Measurements from ENCODE around the gene FOLR2.
"Not testable (repeated sequence)": the region's sequence is repeated elsewhere in the genome, so short reads cannot be mapped to it uniquely, and the experiment has no call there.

Gene FOLR2

GRCh38 chr11:72216638-72217037 lies at the start of gene FOLR2:
TSS of gene FOLR2 (plus strand) at chr11:72216794. CDS start at chr11:72218585, 1,791 bp downstream.
- DNase-seq (ENCODE audit: low spot score) = no peak

- not testable (repeated sequence) for DNase-seq (ENCODE audit: low spot score)
Measured at GRCh38 chr11:72169046-72169555, 47.5 kb upstream of the FOLR2 start.

GRCh38 chr11:72169754-72170153 lies 46.8 kb upstream of the FOLR2 start:
- not testable (repeated sequence) for DNase-seq (ENCODE audit: low spot score)

GRCh38 chr11:72172043-72172442 lies 44.6 kb upstream of the FOLR2 start:
- DNase-seq (ENCODE audit: low spot score) = not testable (repeated sequence)

- DNase-seq (ENCODE audit: low spot score) = peak; percentile 52
Measured at GRCh38 chr11:72173291-72173690, 43.3 kb upstream of the FOLR2 start.

GRCh38 chr11:72174302-72175070 lies 42.1 kb upstream of the FOLR2 start:
- DNase-seq (ENCODE audit: low spot score) = no peak

- no peak for DNase-seq (ENCODE audit: low spot score)
Measured at GRCh38 chr11:72177656-72178055, 38.9 kb upstream of the FOLR2 start.

- DNase-seq (ENCODE audit: low spot score) = no peak
Measured at GRCh38 chr11:72179049-72179803, 37.4 kb upstream of the FOLR2 start.

- DNase-seq (ENCODE audit: low spot score) = no peak
Measured at GRCh38 chr11:72179804-72180396, 36.7 kb upstream of the FOLR2 start.

GRCh38 chr11:72180892-72181552 lies 35.6 kb upstream of the FOLR2 start:
- not testable (repeated sequence) for DNase-seq (ENCODE audit: low spot score)

GRCh38 chr11:72181553-72181958 lies 35.0 kb upstream of the FOLR2 start:
- not testable (repeated sequence) for DNase-seq (ENCODE audit: low spot score)

GRCh38 chr11:72188267-72188666 lies 28.3 kb upstream of the FOLR2 start:
- no peak for DNase-seq (ENCODE audit: low spot score)

- DNase-seq (ENCODE audit: low spot score) = no peak
Measured at GRCh38 chr11:72189455-72190250, 26.9 kb upstream of the FOLR2 start.

- DNase-seq (ENCODE audit: low spot score) = no peak
Measured at GRCh38 chr11:72190631-72191071, 25.9 kb upstream of the FOLR2 start.

- peak; percentile 38 for DNase-seq (ENCODE audit: low spot score)
Measured at GRCh38 chr11:72191961-72192381, 24.6 kb upstream of the FOLR2 start, which contains the start of gene FOLR1. TSS of gene FOLR1 (plus strand) at chr11:72192140. CDS start at chr11:72192174, 34 bp downstream.

- no peak for DNase-seq (ENCODE audit: low spot score)
Measured at GRCh38 chr11:72195518-72196270, 20.9 kb upstream of the FOLR2 start.

- not testable (repeated sequence) for DNase-seq (ENCODE audit: low spot score)
Measured at GRCh38 chr11:72201445-72201844, 15.1 kb upstream of the FOLR2 start.

GRCh38 chr11:72202571-72202970 lies 14.0 kb upstream of the FOLR2 start:
- no peak for DNase-seq (ENCODE audit: low spot score)

GRCh38 chr11:72203163-72203562 lies 13.4 kb upstream of the FOLR2 start:
- DNase-seq (ENCODE audit: low spot score) = no peak

GRCh38 chr11:72204886-72205285 lies 11.7 kb upstream of the FOLR2 start:
- no peak for DNase-seq (ENCODE audit: low spot score)

Data from hepatic stellate cell (primary cell).